NCI-H2196 treated with DMSO at 0.1 percent for 48 hours (cell line): ENCODE results near the gene TMEM184C.

ENCODE experiments used
- DNase-seq: peaks from one replicate; lab custom pipeline; 2025; ENCODE audit not compliant: unreplicated experiment; lab: John Stamatoyannopoulos, UW

Gene TMEM184C

DNA sequence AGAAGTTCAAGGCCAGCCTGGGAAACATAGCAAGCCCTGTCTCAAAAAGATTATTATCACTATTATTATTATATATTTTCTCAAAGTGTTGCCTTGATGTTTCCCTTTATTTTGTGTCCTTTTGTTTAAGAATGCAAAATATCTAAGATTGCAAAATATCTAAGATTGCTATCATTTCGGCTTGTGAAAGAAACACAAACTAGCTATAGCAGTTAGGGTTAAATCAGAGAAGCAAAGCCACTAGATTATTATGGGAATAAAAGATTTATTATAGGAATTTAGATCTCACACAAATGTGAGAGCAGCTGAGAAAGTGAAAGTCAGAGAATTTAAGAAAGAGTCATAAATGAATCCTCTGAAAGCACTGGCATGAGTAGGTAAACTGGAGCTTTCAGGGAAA is 18.0 kb upstream of the TMEM184C start:
- no peak for DNase-seq

DNA sequence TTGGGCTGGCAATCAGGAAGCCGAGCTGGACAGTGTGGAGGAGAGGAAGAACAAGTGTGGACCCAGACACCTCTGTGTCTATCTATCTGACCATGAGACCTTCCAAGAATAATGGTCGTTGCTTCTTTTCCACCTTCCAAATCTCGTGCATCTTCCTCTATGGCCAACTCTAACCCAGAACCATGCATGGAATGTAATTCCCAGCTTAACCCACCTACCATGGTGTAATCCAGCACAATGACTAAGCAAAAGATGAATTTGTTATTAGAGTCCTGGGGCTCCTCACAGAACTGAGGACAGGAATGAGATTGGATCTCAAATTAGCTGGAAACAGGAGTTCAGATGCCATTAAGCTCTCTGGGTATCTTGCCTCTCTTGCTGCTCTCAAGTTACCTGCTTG is 17.4 kb upstream of the TMEM184C start:
- no peak for DNase-seq

DNA sequence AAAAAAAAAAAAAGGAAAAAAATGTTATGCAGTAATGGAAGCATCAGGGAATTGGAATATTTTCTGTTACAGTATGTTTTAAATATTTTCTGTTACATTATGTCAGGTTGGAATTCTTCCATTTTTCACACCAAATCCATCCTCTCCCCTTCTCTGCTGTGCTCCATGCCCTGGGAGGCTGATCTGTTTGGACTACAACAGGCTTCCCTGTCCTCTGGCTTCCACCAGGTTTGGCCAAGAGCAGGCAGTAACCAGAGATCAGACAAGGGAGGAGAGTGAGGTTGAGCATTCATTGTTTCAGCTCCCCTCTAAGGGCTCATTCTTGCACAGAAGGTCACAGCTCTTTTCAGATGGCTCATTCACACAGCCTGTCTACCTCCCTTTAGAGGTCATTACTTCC is 11.7 kb upstream of the TMEM184C start:
- no peak for DNase-seq

DNA sequence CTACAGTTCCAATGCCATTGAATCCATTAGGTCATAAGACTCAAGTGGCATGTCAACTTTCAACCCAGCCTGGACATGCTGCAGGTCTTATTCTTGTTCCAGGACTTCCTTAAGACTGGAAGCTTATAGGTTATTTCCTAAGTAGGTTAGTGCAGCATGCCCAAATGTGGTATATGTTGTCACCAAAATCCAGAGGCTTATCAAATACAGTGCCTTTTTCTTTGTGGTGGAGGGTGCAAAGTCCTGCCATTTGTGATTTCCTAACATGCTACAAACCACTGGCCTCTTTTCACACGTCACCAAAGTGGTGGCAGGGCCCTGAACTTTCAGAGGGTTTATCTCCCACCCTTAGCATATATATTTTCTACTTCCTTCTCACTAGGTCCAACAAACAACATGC is 9.7 kb upstream of the TMEM184C start:
- DNase-seq = no peak

DNA sequence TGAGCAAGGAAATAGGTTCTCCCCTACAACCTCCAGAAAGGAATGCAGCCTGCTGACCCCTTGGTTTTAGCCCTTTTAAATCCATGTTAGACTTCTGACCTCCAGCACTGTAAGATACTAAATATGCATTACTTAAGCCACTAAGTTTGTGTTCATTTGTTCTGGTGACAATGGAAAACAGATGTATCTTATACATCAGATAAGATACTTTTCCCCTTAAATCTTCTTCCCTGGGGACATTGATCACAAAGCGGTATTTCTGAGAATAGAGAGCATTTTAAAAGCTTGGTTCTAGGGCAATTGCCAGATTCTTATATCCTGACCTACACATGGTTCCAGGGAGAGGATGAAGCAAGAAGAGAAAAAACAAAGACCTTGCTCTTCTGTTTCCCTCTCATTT is 6.5 kb upstream of the TMEM184C start:
- DNase-seq = no peak

DNA sequence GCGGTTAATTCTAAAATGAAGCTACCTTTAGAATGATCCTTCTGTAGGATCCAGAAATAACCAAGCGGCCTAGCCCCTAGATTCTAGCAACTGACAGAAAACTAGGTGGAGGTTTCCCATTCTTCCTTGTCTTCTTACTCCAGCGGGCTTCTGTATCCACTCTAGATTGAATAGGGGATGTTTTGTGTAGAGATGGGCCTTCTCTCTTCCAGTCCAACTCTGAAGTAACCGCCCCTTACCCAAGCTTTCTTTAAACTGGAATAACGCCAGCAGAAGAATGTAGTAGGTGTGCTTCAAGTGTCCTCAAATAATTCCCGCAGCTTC is 386 bp upstream of the TMEM184C start:
- no peak for DNase-seq

DNA sequence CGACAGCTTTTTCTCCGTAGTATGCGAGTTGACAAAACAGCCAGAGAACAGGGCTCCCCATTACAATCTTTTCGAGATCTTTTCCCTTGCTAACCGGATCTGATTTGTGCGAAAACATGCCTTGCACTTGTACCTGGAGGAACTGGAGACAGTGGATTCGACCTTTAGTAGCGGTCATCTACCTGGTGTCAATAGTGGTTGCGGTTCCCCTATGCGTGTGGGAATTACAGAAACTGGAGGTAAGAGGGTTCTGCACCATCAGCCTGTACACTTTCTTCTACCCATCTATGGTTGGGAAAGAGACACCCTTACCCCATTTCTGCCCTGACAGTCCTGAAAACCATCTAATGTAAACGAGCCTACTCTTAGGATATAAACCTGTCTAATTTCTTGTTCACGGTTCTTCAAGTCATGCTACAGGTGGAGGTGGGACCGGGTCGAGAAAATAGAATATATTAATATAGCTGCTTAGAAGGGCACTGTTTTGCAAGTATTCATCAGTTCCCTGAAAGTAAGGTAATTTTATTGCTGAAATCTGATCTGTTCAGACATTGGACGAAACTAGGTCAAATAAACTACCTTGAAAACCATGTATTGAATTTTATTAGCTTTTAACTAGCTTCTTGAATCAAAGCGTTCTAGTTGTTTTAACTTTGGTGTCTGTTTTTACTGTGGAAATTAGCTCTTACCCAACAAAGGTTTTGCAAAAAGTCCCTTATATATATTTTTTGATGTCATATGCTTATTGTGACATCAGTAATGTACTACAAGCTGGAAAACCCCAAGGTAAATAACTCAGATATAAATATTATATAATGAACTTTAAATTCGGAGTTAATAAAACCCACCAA is 869 bp downstream of the TMEM184C start:
- no peak for DNase-seq

DNA sequence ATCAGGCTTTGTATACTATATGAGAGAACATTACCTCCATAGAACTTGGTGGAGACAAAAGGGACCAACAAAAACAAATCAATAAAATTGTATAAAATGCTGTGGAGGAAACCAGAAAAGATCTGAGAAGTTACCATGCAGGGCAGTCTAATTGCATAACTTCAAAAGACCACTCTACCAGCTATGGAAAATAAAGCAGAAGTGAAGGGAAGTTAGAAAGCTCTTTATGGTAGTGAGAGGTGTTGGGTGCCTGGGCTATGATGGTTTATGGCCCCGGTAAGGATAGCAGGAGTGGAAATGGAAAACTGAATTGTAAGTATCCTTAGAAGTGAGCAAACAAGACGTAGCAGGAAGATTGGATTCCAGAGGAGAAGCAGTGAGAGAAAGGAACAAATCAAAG is 3.1 kb downstream of the TMEM184C start:
- no peak for DNase-seq

DNA sequence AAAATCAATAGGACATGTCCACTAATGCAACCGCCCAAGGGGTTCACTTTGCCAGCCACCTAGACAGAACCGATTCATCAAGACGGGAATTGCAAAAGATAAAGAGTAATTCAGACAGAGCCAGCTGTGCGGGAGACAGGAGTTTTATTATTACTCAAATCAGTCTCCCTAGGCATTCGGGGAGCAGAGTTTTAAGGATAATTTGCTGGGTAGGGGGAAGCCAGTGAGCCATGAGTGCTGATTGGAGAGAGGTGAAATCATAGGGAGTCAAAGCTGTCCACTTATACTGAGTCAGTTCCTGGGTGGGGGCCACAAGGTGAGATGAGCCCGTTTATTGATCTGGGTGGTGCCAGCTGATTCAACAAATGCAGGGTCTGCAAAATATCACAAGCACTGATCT is 8.5 kb downstream of the TMEM184C start:
- DNase-seq = no peak

DNA sequence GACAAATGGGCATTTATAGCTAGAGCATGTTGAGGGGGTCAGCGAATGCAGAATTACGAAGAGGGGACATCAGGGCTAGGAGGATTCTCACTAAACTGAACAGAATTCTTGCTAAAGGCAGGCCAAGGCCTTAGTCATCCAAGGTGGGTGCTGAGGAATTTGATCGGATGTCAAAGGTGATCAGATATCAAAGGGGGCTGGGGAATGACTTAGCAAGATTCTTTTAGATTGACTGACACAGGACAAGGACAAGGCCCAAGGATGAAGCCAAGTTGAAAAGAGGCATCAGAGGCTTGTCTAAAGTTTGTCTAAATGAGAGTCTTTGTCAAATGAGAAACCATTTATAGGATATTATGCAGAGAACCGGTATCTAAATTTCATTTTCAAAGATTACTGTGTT is 9.7 kb downstream of the TMEM184C start:
- DNase-seq = no peak

DNA sequence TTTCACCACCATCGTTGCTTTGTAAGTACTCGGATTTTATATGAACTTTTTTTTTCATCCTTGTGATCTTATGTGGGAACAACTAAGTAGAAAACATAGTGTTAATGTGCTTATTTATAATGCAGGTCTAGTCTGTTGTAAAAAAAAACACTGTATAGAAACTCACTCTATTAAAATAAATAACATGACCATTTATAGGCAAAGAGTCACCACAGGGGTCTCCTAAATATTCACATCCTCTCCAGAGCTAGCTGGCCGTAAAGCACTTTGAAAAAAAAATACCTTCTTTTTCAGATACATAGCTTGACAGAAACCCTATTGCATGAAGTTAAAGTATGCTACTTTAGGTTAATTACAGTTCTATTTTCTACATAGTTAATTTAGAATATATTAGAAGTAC is 11.2 kb downstream of the TMEM184C start:
- no peak for DNase-seq

DNA sequence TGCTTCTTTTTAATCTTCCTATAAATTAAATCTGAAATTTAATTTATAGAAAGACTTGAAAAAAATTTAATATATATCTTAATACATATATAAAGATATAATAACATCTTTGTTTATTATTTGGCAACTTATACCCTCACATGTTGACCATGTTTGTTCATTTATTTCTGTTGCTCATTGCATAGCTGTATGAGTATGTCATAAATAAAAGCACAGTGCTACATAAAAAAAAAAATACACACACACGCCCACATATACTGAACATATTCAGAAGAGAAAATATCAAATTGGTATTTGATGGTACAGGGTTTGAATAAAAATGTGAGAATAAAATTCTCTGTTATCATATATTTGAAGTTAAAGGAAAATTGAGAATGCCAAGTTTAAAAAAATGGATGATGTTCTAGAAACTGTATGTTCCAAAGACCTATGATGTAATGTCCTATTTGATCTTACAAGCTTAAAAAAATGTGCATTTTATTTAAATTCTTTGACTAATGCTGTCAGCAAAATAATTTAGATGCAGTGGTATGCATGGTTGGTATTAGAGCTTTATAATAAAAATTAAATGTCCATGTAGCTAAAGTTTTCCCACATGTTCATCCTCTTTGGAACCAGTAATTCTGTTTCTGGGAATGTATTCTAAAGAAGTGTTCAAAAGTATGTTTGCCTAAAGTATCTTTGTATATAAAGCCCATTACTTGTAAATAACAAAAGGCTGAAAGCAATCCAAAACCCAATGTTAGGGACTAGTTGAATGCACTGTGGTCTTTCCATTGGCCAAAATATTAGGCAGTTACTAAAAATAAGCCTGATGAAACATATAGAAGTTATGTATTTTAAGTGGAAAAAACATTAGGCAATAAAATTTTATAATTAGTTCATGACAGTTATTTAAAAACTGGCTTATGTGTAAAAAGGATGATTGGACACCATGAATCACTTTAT is 12.9 kb downstream of the TMEM184C start:
- no peak for DNase-seq

DNA sequence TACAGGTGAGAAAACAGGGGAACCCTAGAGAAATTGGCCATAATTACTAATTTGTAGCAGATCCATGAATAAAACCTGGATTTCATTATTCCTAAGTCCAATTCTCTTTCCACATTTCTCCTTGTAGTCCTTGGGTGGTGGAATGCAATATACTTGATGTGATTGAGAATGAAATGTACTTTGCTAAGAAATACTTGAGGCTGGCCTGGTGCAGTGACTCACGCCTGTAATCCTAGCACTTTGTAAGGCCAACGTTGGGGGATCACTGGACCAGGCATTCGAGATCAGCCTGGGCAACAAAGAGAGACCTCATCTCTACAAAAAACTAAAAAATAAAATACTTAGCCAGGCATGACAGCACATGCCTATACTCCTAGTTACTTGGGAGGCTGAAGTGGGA is 15.9 kb downstream of the TMEM184C start:
- no peak for DNase-seq

DNA sequence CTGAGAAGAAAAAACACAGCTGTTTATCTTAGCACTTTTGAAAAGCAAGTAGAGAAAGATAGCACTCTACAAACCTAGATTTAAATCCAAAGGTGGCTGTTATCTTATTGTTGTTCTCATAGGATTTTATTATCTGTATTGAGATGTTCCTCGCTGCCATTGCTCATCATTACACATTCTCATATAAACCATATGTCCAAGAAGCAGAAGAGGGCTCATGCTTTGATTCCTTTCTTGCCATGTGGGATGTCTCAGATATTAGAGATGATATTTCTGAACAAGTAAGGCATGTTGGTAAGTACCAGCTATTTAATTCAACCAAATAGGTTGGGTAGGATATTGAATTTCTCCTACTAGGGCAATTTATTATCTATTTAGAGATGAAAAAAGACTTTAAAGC is 16.4 kb downstream of the TMEM184C start:
- no peak for DNase-seq

DNA sequence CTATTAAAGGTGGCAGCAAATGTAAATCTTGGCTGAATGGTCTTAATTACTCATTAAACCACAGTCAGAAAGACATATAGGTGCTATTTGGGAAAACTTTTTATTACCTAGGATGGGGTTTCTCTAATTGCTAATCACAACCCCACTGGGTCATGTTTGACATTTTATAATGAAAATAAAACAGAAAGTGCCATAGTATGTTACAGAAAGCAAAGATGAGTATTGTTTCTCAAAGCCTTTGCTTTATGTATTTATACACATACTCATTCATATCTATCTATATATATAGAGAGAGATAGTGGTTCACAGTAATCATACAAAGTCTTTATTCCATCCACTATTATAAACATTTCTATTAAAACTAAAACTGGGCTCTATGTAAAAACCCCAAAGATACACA is 18.2 kb downstream of the TMEM184C start:
- no peak for DNase-seq

DNA sequence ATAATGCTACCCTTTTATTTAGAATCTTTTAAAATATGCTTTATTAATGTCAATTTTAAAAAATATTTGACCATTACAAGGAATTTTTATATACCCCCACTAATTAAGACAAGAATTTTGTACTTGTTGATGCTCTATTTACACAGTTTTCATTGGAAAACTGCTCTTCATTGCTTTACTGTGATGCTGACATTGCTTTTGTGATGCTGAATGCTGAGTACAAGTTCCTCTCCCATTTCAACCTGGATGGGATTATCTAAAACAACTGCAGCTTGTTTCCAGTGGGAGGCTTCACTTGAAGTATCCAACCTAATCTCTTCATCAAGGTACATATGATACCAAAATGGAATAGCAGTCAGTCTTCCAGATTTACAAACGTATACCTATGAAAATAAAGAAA is 21.2 kb downstream of the TMEM184C start:
- DNase-seq = no peak

DNA sequence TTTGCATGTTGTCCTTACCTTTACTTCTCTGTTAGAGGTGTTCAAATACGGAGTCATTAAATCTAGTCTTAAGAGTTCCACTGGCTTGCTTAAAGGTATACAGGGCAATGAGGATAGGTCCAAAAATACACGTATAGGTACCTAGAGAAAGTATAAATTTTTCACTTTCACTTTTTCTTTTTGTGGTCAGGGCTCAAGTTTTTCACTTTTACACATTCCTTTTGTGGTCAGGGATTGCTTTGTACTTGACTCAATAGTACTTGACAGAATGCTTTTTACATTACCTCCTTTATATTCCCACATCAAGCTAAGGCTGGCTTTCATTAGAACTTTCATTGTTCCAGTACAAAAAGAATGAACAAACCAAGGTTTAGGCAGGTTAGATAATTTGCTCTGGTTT is 21.7 kb downstream of the TMEM184C start:
- no peak for DNase-seq

DNA sequence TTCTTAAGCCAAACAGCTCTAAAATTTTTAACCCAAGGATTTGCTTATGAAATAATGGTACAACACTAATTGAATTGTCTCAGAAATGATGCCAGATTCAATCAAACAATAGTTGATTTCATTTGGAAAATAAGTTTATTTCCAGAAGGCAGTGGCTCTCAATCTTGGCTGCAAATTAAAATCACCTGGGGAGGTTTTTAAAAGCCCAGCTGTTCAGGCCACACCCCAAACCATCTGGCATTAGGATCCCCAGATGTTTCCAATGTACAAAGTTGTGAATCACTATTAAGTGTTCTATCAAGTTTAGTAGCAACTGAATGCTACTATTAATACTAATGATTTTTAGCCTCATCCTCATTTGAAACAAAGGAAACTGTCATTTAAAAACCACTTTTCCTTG is 22.2 kb downstream of the TMEM184C start:
- DNase-seq = no peak

DNA sequence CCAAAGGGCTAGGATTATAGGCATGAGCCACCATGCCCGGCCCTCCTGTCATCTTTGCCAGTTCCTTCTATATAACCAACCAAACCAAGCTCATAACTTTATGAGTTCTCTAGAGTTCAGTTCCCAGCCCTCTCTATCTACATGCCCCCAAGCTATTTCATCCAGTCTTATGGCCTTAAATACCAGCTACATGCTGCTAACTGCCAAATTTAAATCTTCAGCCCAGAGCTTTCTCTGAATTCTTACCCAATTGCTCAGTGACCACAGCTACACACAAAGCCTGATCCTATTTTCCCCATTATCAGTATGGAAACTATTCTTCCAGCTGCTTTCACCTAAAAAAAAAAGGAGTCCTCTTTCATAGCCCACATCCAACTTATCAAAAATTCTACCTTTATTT is 23.1 kb downstream of the TMEM184C start:
- no peak for DNase-seq

DNA sequence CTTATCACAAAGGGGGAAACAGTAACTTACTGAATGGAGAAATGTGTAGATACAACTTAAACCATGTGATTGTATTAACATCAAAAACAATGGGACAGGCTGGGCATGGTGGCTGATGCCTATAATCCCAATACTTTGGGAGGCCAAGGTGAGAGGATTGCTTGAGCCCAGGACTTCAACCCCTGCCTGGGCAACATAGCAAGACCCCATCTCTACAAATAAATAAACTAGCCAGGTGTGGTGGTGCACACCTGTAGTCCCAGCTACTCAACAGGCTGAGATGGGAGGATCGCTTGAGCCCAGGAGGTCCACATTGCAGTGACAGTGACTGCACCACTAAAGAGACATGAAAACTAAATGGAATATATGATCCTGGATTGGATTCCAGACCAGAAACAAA is 26.4 kb downstream of the TMEM184C start:
- DNase-seq = no peak

DNA sequence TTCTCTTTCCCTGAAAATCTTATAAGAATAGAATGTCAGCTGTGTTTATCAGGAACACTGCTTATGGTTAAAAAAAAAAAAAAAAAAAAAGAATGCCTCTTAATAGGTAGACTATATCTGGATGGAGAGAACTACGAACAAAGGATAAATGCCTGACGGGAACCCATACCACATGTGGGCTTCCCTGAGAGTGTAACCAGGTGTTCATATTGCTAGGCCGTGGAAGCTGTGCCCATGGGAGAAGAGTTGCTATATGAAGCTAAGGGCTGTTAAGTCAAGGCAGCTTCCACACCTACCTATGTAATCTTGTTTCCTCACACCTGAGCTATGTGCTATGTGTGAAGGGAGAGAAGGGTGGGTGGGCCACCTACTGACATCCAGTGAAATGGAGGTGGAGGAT is 27.3 kb downstream of the TMEM184C start:
- no peak for DNase-seq

DNA sequence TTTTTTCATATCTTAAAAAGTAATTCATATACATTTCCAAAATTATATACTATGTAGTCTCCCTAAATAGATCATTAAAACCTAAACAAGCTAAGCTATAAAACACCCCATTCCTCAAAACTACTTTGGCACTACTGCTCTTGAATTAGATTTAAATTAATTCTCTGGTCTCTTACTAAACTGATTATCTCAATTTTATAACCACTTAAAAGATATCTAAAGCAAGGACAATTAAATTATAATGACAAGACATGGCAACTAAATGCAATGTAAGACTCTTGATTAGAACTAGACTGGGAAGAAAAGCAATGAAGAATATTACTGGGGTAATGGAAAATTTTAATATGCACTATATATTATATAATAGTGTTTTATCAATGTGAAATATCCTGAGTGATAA is 27.9 kb downstream of the TMEM184C start:
- DNase-seq = no peak
